K562 (cell line): Measurements from ENCODE around the gene NT5DC4. TPM values are rescaled to one million over a fixed set of nuclear protein-coding genes. Genes with fewer than 3 reads are reported as not detected.

Source experiments
- HMGN3 ChIP-seq: IDR thresholded peaks from 2 replicates; pipeline ENCODE4 v1.6.1; 2011; ENCODE audit warnings: borderline replicate concordance, low read depth, mild to moderate bottlenecking, mixed read lengths, low read length; ENCODE audit not compliant: insufficient read length; ENCODE audit errors: extremely low read depth
- KLF10 ChIP-seq: fragments of 250-450 bp; sonication (Bioruptor Pico); IDR thresholded peaks from 2 replicates; pipeline ENCODE4 v1.6.1; 2021; ENCODE audit warnings: matching md5 sums
- MCM2 ChIP-seq: fragments of 450-650 bp; IDR thresholded peaks from 2 replicates; pipeline ENCODE4 v1.6.1; 2017; ENCODE audit warnings: low read depth, mild to moderate bottlenecking
- PRDM10 ChIP-seq: fragments of 450-650 bp; IDR thresholded peaks from 2 replicates; pipeline ENCODE4 v1.6.1; 2018; ENCODE audit not compliant: partially characterized antibody
- SMARCB1 ChIP-seq: IDR thresholded peaks from 2 replicates; pipeline ENCODE4 v1.6.1; 2011; ENCODE audit warnings: improper control_type of control experiment, low read depth; ENCODE audit not compliant: insufficient read length
- SP1 ChIP-seq: sonication (generic); formaldehyde crosslinking; IDR thresholded peaks from 2 replicates; pipeline ENCODE4 v1.8.1; 2022; ENCODE audit warnings: mild to moderate bottlenecking, missing genetic modification reagents
- VEZF1 ChIP-seq: fragments of 200-800 bp; sonication (Bioruptor generic); IDR thresholded peaks from 2 replicates; pipeline ENCODE4 v1.6.1; 2017; ENCODE audit warnings: missing genetic modification characterization, missing compliant biosample characterization
- ZNF407 ChIP-seq: fragments of 450-650 bp; IDR thresholded peaks from 2 replicates; pipeline ENCODE4 v1.6.1; 2016; ENCODE audit warnings: low read depth
- ZNF655 ChIP-seq: fragments of 250-450 bp; sonication (Bioruptor Pico); IDR thresholded peaks from 2 replicates; pipeline ENCODE4 v1.5.0; 2021
- polyA plus RNA-seq, 8 experiments: library from polyadenylated mRNA; depleted of rRNA in 4 of 8; stranded (reverse) in 5 of 8; unstranded in 3 of 8; fragments of >200 nt; fragmentation: Nextera tagmentation in 2 of 8; fragmentation: Illumina TruSeq in 1 of 8; extraction: Ambion mirVana in 2 of 8; extraction: Trizol in 1 of 8; gene quantifications; 2 replicates each; pipeline versions ENCODE4 v1.2.1 to v1.2.3, GENCODE V29; 2011 to 2014; ENCODE audit warnings: inconsistent platforms in 1 of 8, missing spikeins in 1 of 8
- total RNA-seq, 7 experiments: library from RNA; depleted of rRNA in 6 of 7; stranded (reverse); fragments of >200 nt in 6 of 7; fragmentation: Illumina TruSeq in 2 of 7; extraction: Trizol in 2 of 7; gene quantifications; 2 replicates each; pipeline versions ENCODE4 v1.2.1 to v1.2.3, GENCODE V29; 2011 to 2021; ENCODE audit warnings: low replicate concordance in 1 of 7

The NT5DC4 gene
- total and polyA plus RNA-seq, 9 of the 15 experiments (the other 6 are each of a cell fraction or from before 2014, with no cell fraction given): 0.44 to 6.9 (median 2.5) TPM

GRCh38 chr2:112726487-112727190, 5.8 kb downstream of the NT5DC4 start (continued):
- TF ChIP-seq ZNF655: no peak
- TF ChIP-seq VEZF1 (CRISPR knock-in tag): no peak
- TF ChIP-seq KLF10 (CRISPR knock-in tag): no peak
- TF ChIP-seq SP1: peak; percentile 72
- no peak for TF ChIP-seq ZNF407
- TF ChIP-seq PRDM10: no peak
- peak; percentile 12 for TF ChIP-seq HMGN3
- TF ChIP-seq MCM2: no peak
- no peak for TF ChIP-seq SMARCB1
